Heart left ventricle (tissue), 13 donors: ENCODE results near the gene PPP2R2D.

ENCODE experiments used
- CTCF ChIP-seq, 12 donors: fragments of 200-600 bp; sonication (generic) in 4 of 12; IDR thresholded peaks; one replicate each; pipeline versions ENCODE4 v1.5.0 to v1.8.0; 2018 to 2022; ENCODE audit warnings: antibody characterized with exemption in 12 of 12, mild to moderate bottlenecking in 5 of 12
- POLR2A ChIP-seq, 2 donors: fragments of 450-650 bp; IDR thresholded peaks; one replicate each; pipeline ENCODE4 v1.6.1; 2017; ENCODE audit warnings: antibody characterized with exemption in 2 of 2, mild to moderate bottlenecking in 2 of 2, moderate library complexity in 2 of 2
- donor health status: ischemic (EF 13 %, LVEDD 7.1; RV severe dilation, severe dysfunction).
- donor health status: DM: no; HTN: yes; CAD: no.
- donor health status: DM: no; HTN: no; CAD: no.
- donor health status: ischemic (EF 25% LVEDD 6.9; RV normal size, moderate dysfunction).
- donor health status: ischemic (EF 25% LVEDD 5.7; RV mildly dilated, moderate dysfunction).
- donor health status: ischemic (EF 35%, LVEDD 5.7; RV mildly dilated, moderate dysfunction).
- donor health status: nonischemic (EF 11% LVEDD 7.7; RV severe dilation, severe dysfunction).
- donor health status: DM: yes; HTN: yes; CAD: no.
- donor health status: PGD.
- donor health status: ischemic (EF 29% LVEDD 5.4; RV normal size, mild dysfunction).
- donor health status: nonischemic (EF 23%, LVEDD 6.1; RV moderate dilation, normal function).

DNA sequence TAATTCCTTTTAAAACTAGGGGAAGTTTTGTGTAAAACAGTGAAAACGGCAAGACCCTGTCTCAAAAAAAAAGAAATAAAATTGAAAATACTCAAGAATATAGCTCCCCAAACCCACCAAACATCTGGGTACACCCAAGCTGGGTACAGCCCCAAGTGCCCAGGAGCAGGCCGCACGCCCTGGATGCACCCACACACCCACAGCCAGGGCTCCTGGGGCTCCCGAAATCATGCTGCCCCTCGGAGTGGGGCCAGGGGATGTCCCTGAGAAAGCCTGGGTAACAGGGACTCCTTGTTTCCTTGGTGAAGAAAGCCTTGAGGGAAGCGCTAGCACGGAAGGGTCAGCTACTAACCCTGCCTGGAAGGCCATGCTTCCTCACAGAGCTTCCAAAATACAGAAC is 70.8 kb downstream of the PPP2R2D start:
- TF ChIP-seq POLR2A (IDR thresholded peaks at IDR 0.05) (no peak), CTCF (IDR thresholded peaks at IDR 0.05) (no peak)
